GM10266 (cell line): Measurements from ENCODE around the gene CEP290.

ENCODE experiments used
- DNase-seq: peaks from one replicate; pipeline ENCODE4 v3.0.0; 2012; ENCODE audit errors: extremely low spot score
- TF ChIP-seq, protein P1 (sequence below): IDR thresholded peaks from 2 replicates; pipeline ENCODE4 v1.5.1; 2012; ENCODE audit warnings: mild to moderate bottlenecking, low read depth; ENCODE audit not compliant: control insufficient read depth, insufficient read depth; ENCODE audit errors: missing control alignments

CEP290 gene

DNA sequence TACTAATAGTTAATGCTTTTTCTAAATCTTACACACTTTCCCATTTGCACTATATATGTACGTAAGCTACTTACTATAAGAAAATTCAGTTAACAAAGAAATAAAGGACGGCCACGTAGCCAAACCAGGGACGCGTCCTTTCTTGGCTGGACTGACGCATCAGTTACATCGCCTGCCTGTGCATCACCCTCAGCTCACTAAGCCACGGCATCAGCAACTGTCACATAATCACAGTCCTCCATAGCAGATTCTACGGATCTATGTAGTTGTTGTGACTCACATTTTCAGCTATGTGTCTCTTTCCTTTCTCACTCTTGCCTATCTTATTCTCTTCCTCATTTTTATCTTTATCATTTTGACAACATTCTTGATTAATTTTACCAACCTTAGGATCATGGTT is 74.6 kb downstream of the CEP290 start:
- no peak for DNase-seq
- TF ChIP-seq, protein P1, sequence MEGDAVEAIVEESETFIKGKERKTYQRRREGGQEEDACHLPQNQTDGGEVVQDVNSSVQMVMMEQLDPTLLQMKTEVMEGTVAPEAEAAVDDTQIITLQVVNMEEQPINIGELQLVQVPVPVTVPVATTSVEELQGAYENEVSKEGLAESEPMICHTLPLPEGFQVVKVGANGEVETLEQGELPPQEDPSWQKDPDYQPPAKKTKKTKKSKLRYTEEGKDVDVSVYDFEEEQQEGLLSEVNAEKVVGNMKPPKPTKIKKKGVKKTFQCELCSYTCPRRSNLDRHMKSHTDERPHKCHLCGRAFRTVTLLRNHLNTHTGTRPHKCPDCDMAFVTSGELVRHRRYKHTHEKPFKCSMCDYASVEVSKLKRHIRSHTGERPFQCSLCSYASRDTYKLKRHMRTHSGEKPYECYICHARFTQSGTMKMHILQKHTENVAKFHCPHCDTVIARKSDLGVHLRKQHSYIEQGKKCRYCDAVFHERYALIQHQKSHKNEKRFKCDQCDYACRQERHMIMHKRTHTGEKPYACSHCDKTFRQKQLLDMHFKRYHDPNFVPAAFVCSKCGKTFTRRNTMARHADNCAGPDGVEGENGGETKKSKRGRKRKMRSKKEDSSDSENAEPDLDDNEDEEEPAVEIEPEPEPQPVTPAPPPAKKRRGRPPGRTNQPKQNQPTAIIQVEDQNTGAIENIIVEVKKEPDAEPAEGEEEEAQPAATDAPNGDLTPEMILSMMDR: no peak

DNA sequence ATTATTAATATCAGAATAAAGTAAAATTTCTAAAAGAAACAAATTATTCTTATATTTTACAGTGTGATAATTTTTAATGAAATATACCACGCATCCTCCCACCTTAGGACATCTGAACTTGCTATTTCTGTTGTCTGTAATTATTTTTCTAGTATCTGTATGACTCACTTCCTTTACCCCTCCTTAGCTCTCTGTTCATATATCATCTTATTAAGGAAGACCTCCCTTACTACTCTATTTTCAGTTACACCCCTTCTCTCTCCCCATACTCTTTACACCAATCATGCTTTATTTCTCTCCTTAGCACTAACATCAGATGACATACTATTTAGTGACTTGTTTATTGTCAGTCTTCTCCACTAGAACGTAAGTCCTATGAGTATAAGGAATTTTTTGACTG is 78.5 kb downstream of the CEP290 start:
- peak; percentile 9 for DNase-seq
- TF ChIP-seq, protein P1: no peak

DNA sequence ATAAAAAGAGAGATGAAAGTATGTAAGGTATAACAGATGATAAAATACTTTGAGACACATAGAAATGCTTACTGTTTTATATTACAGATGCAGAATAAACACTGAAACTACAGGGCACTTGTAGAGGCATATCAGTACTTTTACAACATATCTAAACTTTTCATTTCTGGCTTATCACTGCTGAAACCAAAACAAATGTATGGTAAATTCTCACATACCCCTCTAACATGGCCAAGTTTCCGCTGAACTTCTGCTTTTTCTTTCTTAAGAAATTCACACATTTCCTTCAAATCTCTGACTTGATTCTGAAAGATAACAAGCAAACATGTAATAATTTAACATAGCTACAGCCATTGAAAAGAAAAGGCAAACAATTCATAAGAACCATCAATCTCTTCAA is 79.4 kb downstream of the CEP290 start:
- TF ChIP-seq, protein P1: no peak
- no peak for DNase-seq

DNA sequence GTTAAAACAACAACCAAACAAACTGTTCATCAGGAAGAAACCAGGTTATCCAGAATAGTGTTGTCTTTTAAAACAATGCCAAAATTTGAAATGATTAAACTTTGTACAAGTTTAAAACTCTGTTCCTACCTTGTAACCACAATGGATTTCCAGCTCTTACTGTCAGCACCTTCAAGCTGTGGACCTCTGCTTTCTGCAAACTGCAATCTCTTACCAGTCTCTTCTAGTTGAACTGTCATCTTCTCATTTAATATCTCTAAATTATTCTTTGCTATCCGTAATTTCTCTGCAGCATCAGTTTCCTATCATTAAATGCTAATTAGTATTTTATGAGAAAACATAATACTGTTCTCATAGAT is 83.2 kb downstream of the CEP290 start:
- TF ChIP-seq, protein P1: no peak
- no peak for DNase-seq

DNA sequence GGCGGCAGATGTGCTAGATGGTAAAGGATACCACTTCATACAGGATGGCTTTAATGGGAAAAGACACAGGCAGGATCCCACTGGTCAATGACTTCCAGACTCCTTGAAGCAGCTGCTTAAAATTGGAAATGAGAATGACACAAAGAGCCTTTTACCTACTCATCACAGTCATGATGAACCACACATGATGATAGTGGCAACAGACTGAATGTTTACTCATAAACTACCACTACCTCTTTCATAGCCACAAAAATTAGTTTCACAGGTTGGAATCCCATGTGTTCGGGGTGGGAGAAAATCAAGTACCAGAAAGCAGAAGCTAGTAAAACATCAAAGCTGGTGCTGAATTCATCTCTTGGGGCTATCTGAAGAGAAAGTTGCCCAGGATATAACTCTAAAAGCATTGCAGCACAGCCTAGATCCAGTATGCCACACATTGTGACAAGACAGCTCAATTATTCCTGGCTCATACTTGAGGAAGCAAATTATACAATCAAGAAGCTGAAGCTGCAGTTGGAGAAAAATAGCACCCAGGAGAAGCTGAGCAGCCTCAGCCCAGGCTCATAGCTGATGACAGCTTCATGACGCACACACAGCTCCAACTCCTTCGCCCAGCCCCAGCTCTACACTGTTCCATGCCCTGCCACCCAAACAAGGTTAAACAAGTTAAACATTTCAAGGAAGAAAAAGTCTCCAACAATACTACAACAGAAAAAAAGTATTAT is 83.7 kb downstream of the CEP290 start:
- no peak for DNase-seq
- TF ChIP-seq, protein P1: no peak

DNA sequence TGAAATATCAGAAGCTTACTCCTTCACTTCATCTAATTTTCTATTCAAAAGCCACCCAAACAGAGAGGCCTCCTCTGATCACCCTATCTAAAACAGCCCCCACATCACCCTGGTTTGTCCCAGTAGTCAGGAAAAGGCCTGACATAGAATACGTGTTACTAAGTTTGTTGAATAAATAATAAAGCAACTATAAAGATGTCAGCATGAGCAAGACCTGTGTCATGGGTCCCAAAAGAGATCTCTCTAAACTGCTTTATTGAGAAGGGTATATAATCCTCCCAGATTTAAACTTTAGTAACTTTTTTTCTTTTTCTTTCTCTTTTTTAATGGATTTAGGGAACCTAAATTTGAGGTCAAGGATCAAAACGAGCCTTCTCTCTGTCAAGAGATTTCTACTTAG is 85.3 kb downstream of the CEP290 start:
- TF ChIP-seq, protein P1: no peak
- no peak for DNase-seq

DNA sequence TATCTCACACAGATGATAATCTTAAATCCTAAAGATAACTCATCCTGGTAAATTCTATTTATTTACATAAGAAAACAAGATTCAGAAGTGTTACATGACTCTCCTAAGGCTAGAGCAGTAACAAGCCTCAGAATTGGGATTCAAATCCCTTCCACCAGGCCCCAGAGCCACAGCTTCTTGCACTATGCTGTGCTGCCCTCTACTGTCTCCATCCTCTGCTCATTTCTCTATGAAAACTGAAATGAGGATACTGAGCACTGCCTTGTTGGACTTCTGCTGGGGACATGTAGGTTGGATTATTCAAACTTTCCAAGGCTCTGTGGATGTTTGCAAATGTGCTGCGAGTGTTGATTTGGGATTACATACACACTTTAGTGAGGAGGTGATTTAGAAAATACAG is 89.2 kb downstream of the CEP290 start:
- TF ChIP-seq, protein P1: peak; percentile 63
- no peak for DNase-seq
